Measurements from ENCODE around the gene STX1A.

STX1A gene

DNA sequence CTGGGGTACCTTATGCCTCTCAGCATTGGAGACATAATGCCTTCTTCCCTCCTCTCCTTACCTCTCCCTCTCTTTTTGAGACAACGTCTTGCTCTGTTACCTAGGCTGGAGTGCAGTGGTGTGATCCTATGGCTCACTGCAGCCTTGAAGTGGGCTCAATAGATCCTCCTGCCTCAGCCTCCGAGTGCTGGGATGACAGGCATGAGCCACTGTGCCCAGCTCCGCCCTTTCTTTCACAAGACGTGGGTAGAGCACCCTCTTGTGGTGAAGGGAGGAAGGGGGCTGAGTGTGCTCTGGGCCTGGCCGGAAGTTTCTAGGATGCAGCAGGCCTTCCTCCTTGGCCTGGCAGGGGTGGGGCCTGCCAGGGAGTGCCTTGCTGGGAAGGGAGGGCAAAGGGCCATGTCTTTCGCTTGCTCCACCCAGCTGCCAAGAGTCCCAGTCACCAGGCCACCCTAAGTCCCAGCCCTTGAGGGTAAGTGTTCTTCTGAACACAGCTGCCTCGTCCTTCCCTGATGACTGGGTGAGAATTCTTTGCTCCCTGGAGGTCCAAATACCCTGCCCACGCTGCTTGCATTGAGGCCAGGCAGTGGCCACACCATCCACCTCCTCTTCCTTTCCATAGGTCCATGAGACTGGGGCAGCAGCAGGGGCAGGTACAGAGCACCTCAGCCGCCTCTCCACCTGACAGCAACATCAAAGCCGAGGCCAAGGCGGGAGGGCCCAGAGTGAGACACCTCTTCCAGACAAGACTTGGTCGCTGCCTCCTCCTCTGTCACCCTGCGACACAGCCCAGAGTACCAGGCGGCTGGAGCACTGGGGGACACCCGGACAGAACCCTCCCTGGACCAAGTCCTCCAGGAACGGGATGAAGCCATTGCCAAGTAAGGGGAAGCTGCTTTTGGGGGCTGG, 15.4 kb upstream of the STX1A start (continued):
- no peak for TF ChIP-seq ZNF830 (tag by site-specific recombination; IDR thresholded peaks at IDR 0.05; ENCODE audit: low read depth)
- TF ChIP-seq FEZF1 (tag by site-specific recombination; IDR thresholded peaks at IDR 0.05) = no peak
- TF ChIP-seq, protein P1, sequence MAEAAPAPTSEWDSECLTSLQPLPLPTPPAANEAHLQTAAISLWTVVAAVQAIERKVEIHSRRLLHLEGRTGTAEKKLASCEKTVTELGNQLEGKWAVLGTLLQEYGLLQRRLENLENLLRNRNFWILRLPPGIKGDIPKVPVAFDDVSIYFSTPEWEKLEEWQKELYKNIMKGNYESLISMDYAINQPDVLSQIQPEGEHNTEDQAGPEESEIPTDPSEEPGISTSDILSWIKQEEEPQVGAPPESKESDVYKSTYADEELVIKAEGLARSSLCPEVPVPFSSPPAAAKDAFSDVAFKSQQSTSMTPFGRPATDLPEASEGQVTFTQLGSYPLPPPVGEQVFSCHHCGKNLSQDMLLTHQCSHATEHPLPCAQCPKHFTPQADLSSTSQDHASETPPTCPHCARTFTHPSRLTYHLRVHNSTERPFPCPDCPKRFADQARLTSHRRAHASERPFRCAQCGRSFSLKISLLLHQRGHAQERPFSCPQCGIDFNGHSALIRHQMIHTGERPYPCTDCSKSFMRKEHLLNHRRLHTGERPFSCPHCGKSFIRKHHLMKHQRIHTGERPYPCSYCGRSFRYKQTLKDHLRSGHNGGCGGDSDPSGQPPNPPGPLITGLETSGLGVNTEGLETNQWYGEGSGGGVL (tag by site-specific recombination; IDR thresholded peaks at IDR 0.05) = no peak
- TF ChIP-seq ZNF23 (tag by site-specific recombination; IDR thresholded peaks at IDR 0.05; ENCODE audit: borderline replicate concordance) = no peak
- peak; percentile 52; the same call in 1 of the 2 replicates for TF ChIP-seq KLF9 (tag by site-specific recombination; IDR thresholded peaks at IDR 0.05; ENCODE audit: low read depth)
- TF ChIP-seq ZBTB48 (tag by site-specific recombination; IDR thresholded peaks at IDR 0.05) = peak; percentile 43; the same call in 1 of the 2 replicates
- no peak for TF ChIP-seq ZNF239 (tag by site-specific recombination; IDR thresholded peaks at IDR 0.05)
- TF ChIP-seq ZNF768 (tag by site-specific recombination; IDR thresholded peaks at IDR 0.05) = 0 out of 2 replicates have a peak, but pooled peaks have one; percentile 9
- TF ChIP-seq, protein P2, sequence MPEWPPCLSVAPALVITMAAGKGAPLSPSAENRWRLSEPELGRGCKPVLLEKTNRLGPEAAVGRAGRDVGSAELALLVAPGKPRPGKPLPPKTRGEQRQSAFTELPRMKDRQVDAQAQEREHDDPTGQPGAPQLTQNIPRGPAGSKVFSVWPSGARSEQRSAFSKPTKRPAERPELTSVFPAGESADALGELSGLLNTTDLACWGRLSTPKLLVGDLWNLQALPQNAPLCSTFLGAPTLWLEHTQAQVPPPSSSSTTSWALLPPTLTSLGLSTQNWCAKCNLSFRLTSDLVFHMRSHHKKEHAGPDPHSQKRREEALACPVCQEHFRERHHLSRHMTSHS (tag by site-specific recombination; IDR thresholded peaks at IDR 0.05) = no peak
- no peak for TF ChIP-seq REPIN1 (tag by site-specific recombination; IDR thresholded peaks at IDR 0.05; ENCODE audit: low read depth)
- TF ChIP-seq, protein P3, sequence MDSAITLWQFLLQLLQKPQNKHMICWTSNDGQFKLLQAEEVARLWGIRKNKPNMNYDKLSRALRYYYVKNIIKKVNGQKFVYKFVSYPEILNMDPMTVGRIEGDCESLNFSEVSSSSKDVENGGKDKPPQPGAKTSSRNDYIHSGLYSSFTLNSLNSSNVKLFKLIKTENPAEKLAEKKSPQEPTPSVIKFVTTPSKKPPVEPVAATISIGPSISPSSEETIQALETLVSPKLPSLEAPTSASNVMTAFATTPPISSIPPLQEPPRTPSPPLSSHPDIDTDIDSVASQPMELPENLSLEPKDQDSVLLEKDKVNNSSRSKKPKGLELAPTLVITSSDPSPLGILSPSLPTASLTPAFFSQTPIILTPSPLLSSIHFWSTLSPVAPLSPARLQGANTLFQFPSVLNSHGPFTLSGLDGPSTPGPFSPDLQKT (IDR thresholded peaks at IDR 0.05; ENCODE audit: borderline replicate concordance, low read depth, low read length) = 0 out of 2 replicates have a peak, but pooled peaks have one; percentile 49
- TF ChIP-seq, protein P4, sequence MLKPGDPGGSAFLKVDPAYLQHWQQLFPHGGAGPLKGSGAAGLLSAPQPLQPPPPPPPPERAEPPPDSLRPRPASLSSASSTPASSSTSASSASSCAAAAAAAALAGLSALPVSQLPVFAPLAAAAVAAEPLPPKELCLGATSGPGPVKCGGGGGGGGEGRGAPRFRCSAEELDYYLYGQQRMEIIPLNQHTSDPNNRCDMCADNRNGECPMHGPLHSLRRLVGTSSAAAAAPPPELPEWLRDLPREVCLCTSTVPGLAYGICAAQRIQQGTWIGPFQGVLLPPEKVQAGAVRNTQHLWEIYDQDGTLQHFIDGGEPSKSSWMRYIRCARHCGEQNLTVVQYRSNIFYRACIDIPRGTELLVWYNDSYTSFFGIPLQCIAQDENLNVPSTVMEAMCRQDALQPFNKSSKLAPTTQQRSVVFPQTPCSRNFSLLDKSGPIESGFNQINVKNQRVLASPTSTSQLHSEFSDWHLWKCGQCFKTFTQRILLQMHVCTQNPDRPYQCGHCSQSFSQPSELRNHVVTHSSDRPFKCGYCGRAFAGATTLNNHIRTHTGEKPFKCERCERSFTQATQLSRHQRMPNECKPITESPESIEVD (tag by site-specific recombination; IDR thresholded peaks at IDR 0.05) = no peak
- TF ChIP-seq, protein P5, sequence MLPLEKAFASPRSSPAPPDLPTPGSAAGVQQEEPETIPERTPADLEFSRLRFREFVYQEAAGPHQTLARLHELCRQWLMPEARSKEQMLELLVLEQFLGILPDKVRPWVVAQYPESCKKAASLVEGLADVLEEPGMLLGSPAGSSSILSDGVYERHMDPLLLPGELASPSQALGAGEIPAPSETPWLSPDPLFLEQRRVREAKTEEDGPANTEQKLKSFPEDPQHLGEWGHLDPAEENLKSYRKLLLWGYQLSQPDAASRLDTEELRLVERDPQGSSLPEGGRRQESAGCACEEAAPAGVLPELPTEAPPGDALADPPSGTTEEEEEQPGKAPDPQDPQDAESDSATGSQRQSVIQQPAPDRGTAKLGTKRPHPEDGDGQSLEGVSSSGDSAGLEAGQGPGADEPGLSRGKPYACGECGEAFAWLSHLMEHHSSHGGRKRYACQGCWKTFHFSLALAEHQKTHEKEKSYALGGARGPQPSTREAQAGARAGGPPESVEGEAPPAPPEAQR (tag by site-specific recombination; IDR thresholded peaks at IDR 0.05) = no peak
- TF ChIP-seq ZBTB17 (tag by site-specific recombination; IDR thresholded peaks at IDR 0.05) = peak; percentile 81
- no peak for TF ChIP-seq HOXC10 (CRISPR knock-in tag; IDR thresholded peaks at IDR 0.05)
- TF ChIP-seq ZNF701 (tag by site-specific recombination; IDR thresholded peaks at IDR 0.05) = no peak
- TF ChIP-seq, protein P6, sequence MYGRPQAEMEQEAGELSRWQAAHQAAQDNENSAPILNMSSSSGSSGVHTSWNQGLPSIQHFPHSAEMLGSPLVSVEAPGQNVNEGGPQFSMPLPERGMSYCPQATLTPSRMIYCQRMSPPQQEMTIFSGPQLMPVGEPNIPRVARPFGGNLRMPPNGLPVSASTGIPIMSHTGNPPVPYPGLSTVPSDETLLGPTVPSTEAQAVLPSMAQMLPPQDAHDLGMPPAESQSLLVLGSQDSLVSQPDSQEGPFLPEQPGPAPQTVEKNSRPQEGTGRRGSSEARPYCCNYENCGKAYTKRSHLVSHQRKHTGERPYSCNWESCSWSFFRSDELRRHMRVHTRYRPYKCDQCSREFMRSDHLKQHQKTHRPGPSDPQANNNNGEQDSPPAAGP (tag by site-specific recombination; IDR thresholded peaks at IDR 0.05) = peak; percentile 77; the same call in 1 of the 2 replicates
- 0 out of 2 replicates have a peak, but pooled peaks have one; percentile 35 for TF ChIP-seq ZFP37 (tag by site-specific recombination; IDR thresholded peaks at IDR 0.05)
- TF ChIP-seq ZIC2 (tag by site-specific recombination; IDR thresholded peaks at IDR 0.05) = peak; percentile 18; the same call in 1 of the 2 replicates
- no peak for TF ChIP-seq ZNF133 (tag by site-specific recombination; IDR thresholded peaks at IDR 0.05)
- TF ChIP-seq, protein P7, sequence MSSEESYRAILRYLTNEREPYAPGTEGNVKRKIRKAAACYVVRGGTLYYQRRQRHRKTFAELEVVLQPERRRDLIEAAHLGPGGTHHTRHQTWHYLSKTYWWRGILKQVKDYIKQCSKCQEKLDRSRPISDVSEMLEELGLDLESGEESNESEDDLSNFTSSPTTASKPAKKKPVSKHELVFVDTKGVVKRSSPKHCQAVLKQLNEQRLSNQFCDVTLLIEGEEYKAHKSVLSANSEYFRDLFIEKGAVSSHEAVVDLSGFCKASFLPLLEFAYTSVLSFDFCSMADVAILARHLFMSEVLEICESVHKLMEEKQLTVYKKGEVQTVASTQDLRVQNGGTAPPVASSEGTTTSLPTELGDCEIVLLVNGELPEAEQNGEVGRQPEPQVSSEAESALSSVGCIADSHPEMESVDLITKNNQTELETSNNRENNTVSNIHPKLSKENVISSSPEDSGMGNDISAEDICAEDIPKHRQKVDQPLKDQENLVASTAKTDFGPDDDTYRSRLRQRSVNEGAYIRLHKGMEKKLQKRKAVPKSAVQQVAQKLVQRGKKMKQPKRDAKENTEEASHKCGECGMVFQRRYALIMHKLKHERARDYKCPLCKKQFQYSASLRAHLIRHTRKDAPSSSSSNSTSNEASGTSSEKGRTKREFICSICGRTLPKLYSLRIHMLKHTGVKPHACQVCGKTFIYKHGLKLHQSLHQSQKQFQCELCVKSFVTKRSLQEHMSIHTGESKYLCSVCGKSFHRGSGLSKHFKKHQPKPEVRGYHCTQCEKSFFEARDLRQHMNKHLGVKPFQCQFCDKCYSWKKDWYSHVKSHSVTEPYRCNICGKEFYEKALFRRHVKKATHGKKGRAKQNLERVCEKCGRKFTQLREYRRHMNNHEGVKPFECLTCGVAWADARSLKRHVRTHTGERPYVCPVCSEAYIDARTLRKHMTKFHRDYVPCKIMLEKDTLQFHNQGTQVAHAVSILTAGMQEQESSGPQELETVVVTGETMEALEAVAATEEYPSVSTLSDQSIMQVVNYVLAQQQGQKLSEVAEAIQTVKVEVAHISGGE (tag by site-specific recombination; conservative IDR thresholded peaks at IDR 0.05; ENCODE audit: low read depth) = 0 out of 2 replicates have a peak, but pooled peaks have one; percentile 20
- no peak for TF ChIP-seq ZNF211 (tag by site-specific recombination; IDR thresholded peaks at IDR 0.05; ENCODE audit: low read depth)
- TF ChIP-seq ZNF341 (tag by site-specific recombination; IDR thresholded peaks at IDR 0.05; ENCODE audit: low read depth) = no peak

Data from HEK293 (cell line).